NT2/D1 (cell line): Measurements from ENCODE around the gene SMIM7.

ENCODE experiments used
- YY1 ChIP-seq: IDR thresholded peaks from 2 replicates; pipeline ENCODE4 v1.6.1; 2011; ENCODE audit not compliant: insufficient read length, insufficient read depth
- ZNF274 ChIP-seq: IDR thresholded peaks from 2 replicates; pipeline ENCODE4 v1.6.1; 2011; ENCODE audit warnings: mild to moderate bottlenecking, low read depth, low read length

- TF ChIP-seq ZNF274 (no peak), YY1 (no peak)
Measured at GRCh38 chr19:16684216-16684615, 24.3 kb upstream of the SMIM7 start.
